AG09319 (cell line): ENCODE data around the gene WDR43.
"Not testable (repeated sequence)": the region's sequence is repeated elsewhere in the genome, so short reads cannot be mapped to it uniquely, and the experiment has no call there.

Experiments
- DNase-seq: peaks from one replicate; pipeline ENCODE4 v3.0.0-alpha.2; 2010; ENCODE audit warnings: low read depth; ENCODE audit errors: extremely low read depth
- CTCF ChIP-seq: IDR thresholded peaks from 2 replicates; pipeline ENCODE4 v1.5.1; 2011; ENCODE audit warnings: low read depth, mild to moderate bottlenecking, inconsistent platforms, low read length, moderate library complexity

The WDR43 gene

GRCh38 chr2:28977176-28977875 lies 82.9 kb downstream of the WDR43 start:
- no peak for DNase-seq
- TF ChIP-seq CTCF, result no peak

DNA sequence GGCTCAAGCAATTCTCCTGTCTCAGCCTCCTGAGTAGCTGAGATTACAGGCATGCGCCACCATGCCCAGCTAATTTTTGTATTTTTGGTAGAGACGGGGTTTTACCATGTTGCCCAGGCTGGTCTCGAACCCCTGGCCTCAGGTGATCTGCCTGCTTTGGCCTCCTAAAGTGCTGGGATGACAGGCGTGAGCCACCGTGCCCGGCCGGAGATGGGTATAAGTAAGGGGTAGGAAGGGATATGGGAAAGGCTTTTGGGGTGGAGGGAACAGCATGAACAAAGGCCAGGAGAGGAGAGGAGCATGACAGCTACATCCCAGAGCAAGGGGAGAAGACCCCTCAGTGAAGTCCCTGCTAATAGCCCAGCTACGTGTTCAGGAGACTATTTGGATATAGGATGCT lies 83.5 kb downstream of the WDR43 start:
- not testable (repeated sequence) for DNase-seq

DNA sequence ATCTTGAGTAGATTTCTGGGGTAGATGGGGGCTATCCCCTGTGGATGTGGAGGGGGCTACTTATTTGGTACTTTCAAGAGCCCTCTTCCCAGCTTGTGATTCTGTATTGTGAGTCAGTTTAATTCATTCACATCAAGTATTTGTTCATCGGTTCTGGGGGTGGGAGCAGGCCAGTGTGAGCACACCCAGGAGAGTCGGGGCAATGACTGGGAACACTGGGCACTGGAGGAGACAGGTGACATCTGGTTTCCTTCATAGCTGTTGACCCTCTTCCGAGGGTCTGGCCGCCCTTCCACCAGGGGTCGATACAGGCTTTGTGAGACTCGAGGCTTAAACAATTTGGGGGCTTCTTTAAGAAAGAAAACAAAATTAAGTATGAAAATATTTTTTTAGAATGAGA lies 84.1 kb downstream of the WDR43 start:
- DNase-seq, result no peak
- TF ChIP-seq CTCF, result no peak

DNA sequence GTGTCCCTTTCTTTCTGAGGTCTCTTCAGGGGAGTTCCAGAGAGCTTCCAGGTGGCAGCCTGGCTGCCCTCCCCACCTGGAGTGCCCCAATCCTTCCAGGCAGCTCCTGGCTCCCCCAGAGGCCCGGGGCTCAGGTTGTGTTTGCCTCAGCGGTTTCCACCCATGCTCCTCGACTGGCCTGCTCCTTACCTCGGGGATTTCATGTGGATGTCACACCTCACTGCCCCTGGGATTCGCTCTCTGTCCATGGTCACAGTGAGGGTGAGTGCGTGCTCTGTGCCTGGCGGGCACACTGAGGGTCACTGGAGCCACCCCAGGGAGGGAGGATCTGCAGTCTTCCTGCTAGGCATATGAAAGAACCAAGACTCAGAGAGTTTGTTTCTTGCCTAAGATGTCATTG lies 84.6 kb downstream of the WDR43 start:
- DNase-seq, result no peak
- no peak for TF ChIP-seq CTCF

GRCh38 chr2:28979576-28980366 lies 85.3 kb downstream of the WDR43 start:
- DNase-seq, result no peak

GRCh38 chr2:28980368-28981015 lies 86.0 kb downstream of the WDR43 start:
- no peak for TF ChIP-seq CTCF
- no peak for DNase-seq

More at GRCh38 chr2:28979576-28980366, 85.3 kb downstream of the WDR43 start:
- TF ChIP-seq CTCF, result no peak

DNA sequence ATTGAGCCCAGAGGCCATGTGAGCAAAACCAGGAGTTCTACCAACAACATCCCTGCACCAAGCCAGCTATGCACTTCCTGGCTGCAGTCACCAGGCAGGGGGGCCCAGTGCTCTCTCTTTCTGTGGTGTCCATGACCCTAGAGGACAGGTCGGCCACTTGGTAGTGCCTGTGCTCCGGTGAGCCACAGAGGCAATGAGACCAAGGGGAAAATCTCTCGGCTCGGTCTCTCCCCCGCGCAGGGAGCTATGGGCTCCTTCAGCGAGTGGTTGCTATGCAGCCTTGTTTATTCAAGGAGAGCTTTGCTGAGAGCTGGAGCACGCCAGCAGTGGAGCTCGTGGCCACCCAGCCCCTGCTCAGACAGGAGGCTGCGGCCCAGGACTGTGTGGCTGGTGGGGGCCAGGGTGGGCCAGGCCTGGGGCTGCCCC lies 86.6 kb downstream of the WDR43 start, which contains the start of gene TOGARAM2:
TSS of gene TOGARAM2 (plus strand) at position 283 of the 426 bp plus-strand sequence. CDS start 13,537 bp downstream, outside the sequence.
- TF ChIP-seq CTCF, result no peak
- DNase-seq, result no peak
